Transverse colon (tissue), 4 donors: ENCODE measurements around the gene EIF4E1B.

ENCODE experiments used
- EP300 ChIP-seq: sonication (generic); formaldehyde crosslinking; IDR thresholded peaks from one replicate; pipeline ENCODE4 v1.6.1; 2017; ENCODE audit warnings: antibody characterized with exemption, low read depth
- POLR2A ChIP-seq: fragments of 450-650 bp; IDR thresholded peaks from one replicate; pipeline ENCODE4 v1.6.1; 2016; ENCODE audit warnings: antibody characterized with exemption, mild to moderate bottlenecking, moderate library complexity
- POLR2AphosphoS5 ChIP-seq, 3 donors: sonication (generic); formaldehyde crosslinking; IDR thresholded peaks; one replicate each; pipeline ENCODE4 v1.6.1; 2016; ENCODE audit warnings: antibody characterized with exemption in 3 of 3
- TF ChIP-seq, protein P1 (sequence below), 5 experiments: fragments of 200-600 bp in 3 of 5; fragments of 450-650 bp in 2 of 5; sonication (generic) in 3 of 5; IDR thresholded peaks; 1 replicate in 2 of 5; 2 replicates in 3 of 5; pipeline ENCODE4 v1.5.1; 2016 to 2017; ENCODE audit warnings: antibody characterized with exemption in 5 of 5, inconsistent platforms in 3 of 5, mild to moderate bottlenecking in 2 of 5, moderate library complexity in 1 of 5

DNA sequence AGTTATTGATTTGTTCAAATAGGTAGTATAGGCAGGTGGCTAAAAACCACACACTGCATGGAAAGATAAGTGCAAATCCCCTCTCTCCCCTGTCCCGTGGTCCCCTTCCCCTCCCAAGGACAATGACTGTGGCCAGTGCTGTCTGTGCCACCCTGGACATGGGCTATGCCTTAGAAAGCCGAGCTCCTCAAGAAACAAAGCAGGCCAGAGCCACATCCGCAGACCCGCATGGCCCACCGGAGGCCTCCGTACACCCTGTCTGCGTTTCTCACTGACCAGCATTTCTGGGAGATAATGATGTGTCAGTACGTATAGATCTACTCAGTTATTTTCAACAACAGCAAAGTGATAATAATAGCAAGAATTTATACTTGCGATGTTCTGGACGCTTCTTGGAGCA is 33.1 kb downstream of the EIF4E1B start:
- TF ChIP-seq POLR2A (no peak), POLR2AphosphoS5 (IDR thresholded peaks at IDR 0.05) (no peak), EP300 (no peak)
- TF ChIP-seq, protein P1, sequence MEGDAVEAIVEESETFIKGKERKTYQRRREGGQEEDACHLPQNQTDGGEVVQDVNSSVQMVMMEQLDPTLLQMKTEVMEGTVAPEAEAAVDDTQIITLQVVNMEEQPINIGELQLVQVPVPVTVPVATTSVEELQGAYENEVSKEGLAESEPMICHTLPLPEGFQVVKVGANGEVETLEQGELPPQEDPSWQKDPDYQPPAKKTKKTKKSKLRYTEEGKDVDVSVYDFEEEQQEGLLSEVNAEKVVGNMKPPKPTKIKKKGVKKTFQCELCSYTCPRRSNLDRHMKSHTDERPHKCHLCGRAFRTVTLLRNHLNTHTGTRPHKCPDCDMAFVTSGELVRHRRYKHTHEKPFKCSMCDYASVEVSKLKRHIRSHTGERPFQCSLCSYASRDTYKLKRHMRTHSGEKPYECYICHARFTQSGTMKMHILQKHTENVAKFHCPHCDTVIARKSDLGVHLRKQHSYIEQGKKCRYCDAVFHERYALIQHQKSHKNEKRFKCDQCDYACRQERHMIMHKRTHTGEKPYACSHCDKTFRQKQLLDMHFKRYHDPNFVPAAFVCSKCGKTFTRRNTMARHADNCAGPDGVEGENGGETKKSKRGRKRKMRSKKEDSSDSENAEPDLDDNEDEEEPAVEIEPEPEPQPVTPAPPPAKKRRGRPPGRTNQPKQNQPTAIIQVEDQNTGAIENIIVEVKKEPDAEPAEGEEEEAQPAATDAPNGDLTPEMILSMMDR (IDR thresholded peaks at IDR 0.05): no peak
